GM19438 (cell line): ENCODE data around the gene RILPL1.
"Not testable (repeated sequence)": the region's sequence is repeated elsewhere in the genome, so short reads cannot be mapped to it uniquely, and the experiment has no call there.

Source experiments
- ATAC-seq: cut with Tn5 transposase; IDR thresholded peaks from one replicate; pipeline ENCODE4 v1.9.1; 2021; ENCODE audit warnings: low read depth; ENCODE audit not compliant: unreplicated experiment

The RILPL1 gene

DNA sequence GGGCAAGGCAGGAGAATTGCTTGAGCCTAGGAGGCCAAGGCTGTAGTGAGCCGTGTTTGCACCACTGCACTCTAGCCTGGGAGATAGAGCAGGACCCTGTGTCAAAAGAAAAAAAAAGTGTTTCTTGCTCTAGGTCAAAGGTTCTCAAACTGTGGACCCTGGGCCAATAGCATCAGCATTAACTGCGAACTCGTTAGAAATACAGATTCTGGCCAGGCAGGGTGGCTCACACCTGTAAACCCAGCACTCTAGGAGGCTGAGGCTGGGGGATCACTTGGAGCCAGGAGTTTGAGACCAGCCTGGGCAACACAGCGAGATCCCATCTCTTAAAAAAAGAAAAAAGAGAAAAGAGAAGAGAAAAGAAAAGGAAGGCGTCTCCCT lies 97.9 kb downstream of the RILPL1 start:
- ATAC-seq, result no peak

DNA sequence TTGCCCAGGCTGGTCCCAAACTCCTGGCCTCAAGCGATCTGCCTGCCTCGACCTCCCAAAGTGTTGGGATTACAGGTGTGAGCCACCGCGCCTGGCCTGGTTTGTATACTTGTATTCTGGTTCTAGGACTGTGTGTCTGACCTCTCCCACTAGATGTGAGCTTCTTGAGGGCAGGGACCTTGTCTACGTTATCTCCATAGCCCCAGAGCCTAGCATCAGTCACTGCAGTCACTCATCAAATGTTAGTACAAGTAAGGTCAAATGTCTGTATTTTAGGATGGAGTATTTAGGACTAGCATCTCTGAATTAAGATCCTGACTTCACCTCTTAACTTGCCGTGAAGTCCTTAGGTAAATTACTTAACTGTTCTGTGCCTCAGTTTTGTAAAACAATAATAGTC lies 99.9 kb downstream of the RILPL1 start:
- no peak for ATAC-seq

DNA sequence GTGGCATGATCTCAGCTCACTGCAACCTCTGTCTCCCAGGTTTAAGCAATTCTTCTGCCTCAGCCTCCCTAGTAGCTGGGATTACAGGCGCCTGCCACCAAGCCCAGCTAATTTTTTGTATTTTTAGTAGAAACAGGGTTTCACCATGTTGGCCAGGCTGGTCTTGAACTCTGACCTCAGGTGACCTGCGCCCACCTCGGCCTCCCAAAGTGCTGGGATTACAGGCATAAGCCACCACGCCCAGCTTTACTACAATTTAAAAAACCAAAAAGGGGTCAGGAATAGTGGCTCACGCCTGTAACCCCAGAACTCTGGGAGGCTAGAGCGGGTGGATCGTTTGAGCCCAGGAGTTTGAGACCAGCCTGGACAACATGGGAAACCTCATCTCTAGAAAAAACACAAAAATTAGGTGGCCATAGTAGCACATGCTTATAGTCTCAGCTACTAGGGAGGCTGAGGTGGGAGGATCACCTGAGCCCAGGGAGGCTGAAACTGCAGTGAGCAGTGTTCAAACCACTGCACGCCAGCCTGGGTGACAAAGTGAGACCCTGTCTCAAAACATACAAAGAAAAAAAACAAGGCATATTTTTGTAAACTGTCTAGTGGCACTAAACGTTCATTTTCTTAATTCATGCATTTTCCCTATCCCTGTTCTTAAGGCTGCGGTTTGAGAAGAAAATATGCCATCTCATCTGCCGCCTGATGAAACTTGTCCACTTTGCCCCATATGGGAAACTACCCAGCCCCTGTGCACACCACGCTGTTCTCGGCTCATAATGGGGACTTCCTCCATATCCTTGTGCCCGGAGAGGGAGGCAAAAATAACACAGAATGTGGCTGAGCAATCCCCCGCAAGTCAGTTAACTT lies 101.3 kb downstream of the RILPL1 start:
- ATAC-seq, result not testable (repeated sequence)

DNA sequence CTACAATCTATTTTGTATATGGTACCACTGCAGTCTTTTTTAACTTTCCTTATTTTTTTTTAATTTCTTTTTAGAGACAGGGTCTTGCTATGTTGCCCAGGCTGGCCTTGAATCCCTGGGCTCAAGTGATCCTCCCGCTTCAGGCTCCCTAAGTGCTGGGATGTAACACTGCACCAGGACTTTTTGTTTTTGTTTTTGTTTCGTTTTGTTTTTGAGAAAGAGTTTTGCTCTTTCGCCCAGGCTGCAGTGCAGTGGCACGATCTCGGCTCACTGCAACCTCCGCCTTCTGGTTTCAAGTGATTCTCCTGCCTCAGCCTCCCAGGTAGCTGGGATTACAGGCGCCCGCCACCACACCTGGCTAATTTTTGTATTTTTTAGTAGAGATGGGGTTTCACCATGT lies 104.4 kb downstream of the RILPL1 start:
- ATAC-seq, result not testable (repeated sequence)

DNA sequence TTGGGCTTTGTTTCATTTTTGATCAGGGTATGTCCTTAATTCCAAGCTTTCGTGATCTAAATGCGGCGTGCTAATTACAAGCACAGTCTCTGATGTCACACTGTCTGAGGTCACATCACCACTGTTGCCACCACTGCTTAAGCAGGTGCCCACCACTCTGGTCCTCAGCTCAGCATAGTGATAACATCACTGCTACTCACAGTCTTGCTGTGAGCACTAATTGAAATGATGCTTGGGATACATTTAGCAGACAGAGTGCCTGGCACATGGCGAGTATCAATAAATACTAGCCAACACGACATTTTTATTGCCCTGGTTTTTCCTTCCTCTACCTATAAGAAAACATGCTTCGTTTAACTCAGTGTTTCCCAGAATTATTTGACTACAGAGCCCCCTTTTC lies 104.9 kb downstream of the RILPL1 start:
- ATAC-seq, result no peak

DNA sequence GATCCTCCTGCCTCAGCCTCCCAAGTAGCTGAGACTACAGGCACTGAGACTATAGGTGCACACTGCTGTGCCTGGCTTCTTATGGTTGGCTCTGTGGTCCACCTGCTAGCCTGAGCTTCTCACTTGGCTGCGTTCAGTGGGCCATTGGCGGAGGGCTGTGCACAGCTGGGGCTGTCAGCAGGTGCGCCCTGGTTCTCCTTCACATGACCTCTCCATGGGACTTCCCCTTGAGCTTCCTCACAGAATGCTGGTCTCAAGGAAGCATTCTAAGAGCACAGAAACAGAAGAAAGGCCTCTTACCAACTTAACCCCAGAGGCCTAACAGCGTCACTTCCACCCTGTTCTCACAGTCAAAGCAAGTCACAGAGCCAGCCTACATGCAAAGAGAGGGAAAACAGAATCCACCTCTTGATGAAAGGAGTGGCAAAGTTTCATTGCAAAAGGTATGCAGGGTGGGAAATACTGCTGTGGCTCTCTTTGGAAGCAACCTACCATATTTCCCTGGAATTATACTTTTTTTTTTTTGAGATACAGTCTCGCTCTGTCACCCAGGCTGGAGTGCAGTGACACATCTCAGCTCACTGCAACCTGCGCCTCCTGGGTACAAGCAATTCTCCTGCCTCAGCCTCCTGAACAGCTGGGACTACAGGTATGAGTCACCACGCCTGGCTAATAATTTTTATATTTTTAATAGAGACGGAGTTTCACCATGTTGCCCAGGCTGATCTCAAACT lies 106.3 kb downstream of the RILPL1 start:
- peak; percentile 85 for ATAC-seq

DNA sequence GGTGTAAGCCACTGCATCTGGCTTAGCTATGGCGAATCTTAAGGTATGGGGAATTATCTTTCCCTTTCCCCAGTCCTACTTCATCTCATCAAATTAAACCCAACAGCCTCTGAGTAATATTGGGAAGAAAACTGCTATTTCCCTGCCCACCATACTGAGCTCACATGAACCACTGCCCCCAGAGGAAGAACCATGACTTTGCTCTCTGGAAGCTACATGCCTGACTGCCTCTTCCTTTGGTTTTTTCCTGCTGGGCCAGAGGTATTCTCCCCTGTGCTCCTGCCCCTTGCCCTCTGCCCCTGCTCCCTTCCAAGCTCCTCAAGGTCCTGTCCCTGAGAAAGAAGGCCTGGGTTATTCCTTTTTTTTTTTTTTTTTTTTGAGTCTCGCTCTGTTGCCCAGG lies 112.2 kb downstream of the RILPL1 start:
- no peak for ATAC-seq
